NCI-H2196 treated with DMSO at 0.1 percent for 48 hours (cell line): Measurements from ENCODE around the gene DACT2.

Source experiments
- DNase-seq: peaks from one replicate; lab custom pipeline; 2025; ENCODE audit not compliant: unreplicated experiment; lab: John Stamatoyannopoulos, UW

The DACT2 gene

GRCh38 chr6:168353041-168353440, 33.5 kb upstream of the DACT2 start:
- no peak for DNase-seq

GRCh38 chr6:168352096-168352495, 32.5 kb upstream of the DACT2 start:
- no peak for DNase-seq

GRCh38 chr6:168349718-168350210, 30.2 kb upstream of the DACT2 start:
- no peak for DNase-seq

GRCh38 chr6:168348186-168348585, 28.6 kb upstream of the DACT2 start:
- DNase-seq: no peak

- no peak for DNase-seq
Measured at GRCh38 chr6:168347615-168348014, 28.0 kb upstream of the DACT2 start.

- no peak for DNase-seq
Measured at GRCh38 chr6:168347053-168347452, 27.5 kb upstream of the DACT2 start.

- DNase-seq: no peak
Measured at GRCh38 chr6:168345896-168346754, 26.5 kb upstream of the DACT2 start.

- DNase-seq: no peak
Measured at GRCh38 chr6:168345266-168345665, 25.7 kb upstream of the DACT2 start.

- no peak for DNase-seq
Measured at GRCh38 chr6:168344338-168344737, 24.8 kb upstream of the DACT2 start.

GRCh38 chr6:168343239-168344150, 23.9 kb upstream of the DACT2 start:
- DNase-seq: no peak

- no peak for DNase-seq
Measured at GRCh38 chr6:168342636-168343035, 23.1 kb upstream of the DACT2 start.

GRCh38 chr6:168341280-168341900, 21.8 kb upstream of the DACT2 start:
- DNase-seq: no peak

GRCh38 chr6:168340819-168341218, 21.2 kb upstream of the DACT2 start:
- no peak for DNase-seq

- no peak for DNase-seq
Measured at GRCh38 chr6:168338777-168339176, 19.2 kb upstream of the DACT2 start.

- DNase-seq: no peak
Measured at GRCh38 chr6:168336967-168337366, 17.4 kb upstream of the DACT2 start.

- no peak for DNase-seq
Measured at GRCh38 chr6:168333989-168334388, 14.4 kb upstream of the DACT2 start.

GRCh38 chr6:168333491-168333890, 13.9 kb upstream of the DACT2 start:
- DNase-seq: no peak

GRCh38 chr6:168333039-168333438, 13.5 kb upstream of the DACT2 start:
- DNase-seq: no peak

GRCh38 chr6:168332020-168332419, 12.4 kb upstream of the DACT2 start:
- no peak for DNase-seq

GRCh38 chr6:168331058-168331457, 11.5 kb upstream of the DACT2 start:
- no peak for DNase-seq

GRCh38 chr6:168330403-168330802, 10.8 kb upstream of the DACT2 start:
- no peak for DNase-seq
